ENCODE data around the gene KIAA2012. TPM values are rescaled to one million over a fixed set of nuclear protein-coding genes. Genes with fewer than 3 reads are reported as not detected.
"Not testable (repeated sequence)": the region's sequence is repeated elsewhere in the genome, so short reads cannot be mapped to it uniquely, and the experiment has no call there.

The KIAA2012 gene
- total RNA-seq, 1 experiment from 2014 or later = not detected

- DNase-seq (ENCODE audit: low spot score) = no peak
- in situ Hi-C loops (cut with HindIII; ENCODE audit: low sequenced_read_pairs) = no loop called here
These were observed 62.2 kb downstream of the KIAA2012 start for GRCh38 chr2:202135091-202135874.

- in situ Hi-C loops (cut with HindIII; ENCODE audit: low sequenced_read_pairs); DNase-seq (ENCODE audit: low spot score): not testable (repeated sequence)
These were observed 63.0 kb downstream of the KIAA2012 start for GRCh38 chr2:202136039-202136438.

DNA sequence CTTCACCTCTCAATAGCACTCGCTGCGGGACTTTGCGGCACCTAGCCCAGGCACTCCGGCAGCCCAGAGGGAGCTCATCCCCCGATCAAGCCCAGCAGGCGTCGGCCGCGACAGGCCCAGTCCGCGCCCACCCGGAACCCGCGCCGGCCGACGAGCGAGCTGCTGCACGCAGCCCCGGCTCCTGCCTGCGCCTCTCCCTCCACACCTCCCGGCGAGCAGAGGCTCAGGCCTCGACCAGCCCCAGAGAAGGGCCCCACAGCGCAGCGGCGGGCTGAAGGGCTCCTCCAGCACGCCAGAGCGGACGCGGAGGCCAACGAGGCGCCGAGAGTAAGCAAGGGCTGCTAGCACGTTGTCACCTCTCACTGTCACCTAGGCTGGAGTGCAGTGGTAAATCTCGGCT lies 63.5 kb downstream of the KIAA2012 start:
- no peak for DNase-seq (ENCODE audit: low spot score)
- in situ Hi-C loops (cut with HindIII; ENCODE audit: low sequenced_read_pairs) = no loop called here

- in situ Hi-C loops (cut with HindIII; ENCODE audit: low sequenced_read_pairs) = no loop called here
These were observed 67.6 kb downstream of the KIAA2012 start for GRCh38 chr2:202140522-202141252.

DNA sequence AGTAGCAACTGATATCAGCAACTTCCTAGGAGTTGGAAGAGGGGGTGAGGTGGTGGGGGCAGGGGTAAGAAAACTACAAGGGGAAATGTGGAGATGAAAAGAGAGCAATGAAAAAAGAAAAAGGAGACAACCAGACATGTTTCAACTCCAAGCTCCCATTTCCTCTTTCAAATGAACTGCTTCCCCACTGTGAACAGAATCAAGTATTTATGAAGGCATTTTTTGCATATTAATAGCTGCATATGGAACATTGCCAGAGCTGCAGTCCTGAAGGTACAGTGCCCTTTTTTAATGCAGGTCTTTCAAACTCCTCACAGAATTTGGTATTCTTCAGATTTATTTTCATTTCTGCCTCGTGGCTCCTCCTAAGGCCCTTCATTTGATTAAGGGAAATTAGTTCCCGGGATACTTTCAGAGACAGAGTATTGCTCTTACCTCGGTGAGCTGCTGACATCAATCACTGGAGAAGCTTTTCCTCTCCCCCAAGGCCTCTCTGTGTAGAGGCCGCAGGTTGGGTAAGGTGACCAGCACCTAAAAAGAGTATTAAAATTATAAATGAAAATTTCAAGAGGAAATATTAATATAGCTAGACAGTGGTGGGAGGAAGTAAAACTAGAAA lies 68.4 kb downstream of the KIAA2012 start:
- peak; percentile 29 for DNase-seq (ENCODE audit: low spot score)
- in situ Hi-C loops (cut with HindIII; ENCODE audit: low sequenced_read_pairs) = no loop called here

More at GRCh38 chr2:202140522-202141252, 67.6 kb downstream of the KIAA2012 start:
- no peak for DNase-seq (ENCODE audit: low spot score)

GRCh38 chr2:202142540-202142939 lies 69.5 kb downstream of the KIAA2012 start:
- in situ Hi-C loops (cut with HindIII; ENCODE audit: low sequenced_read_pairs) = no loop called here
- DNase-seq (ENCODE audit: low spot score) = no peak

GRCh38 chr2:202147775-202148174 lies 74.7 kb downstream of the KIAA2012 start:
- DNase-seq (ENCODE audit: low spot score) = peak; percentile 25
- in situ Hi-C loops (cut with HindIII; ENCODE audit: low sequenced_read_pairs) = no loop called here

DNA sequence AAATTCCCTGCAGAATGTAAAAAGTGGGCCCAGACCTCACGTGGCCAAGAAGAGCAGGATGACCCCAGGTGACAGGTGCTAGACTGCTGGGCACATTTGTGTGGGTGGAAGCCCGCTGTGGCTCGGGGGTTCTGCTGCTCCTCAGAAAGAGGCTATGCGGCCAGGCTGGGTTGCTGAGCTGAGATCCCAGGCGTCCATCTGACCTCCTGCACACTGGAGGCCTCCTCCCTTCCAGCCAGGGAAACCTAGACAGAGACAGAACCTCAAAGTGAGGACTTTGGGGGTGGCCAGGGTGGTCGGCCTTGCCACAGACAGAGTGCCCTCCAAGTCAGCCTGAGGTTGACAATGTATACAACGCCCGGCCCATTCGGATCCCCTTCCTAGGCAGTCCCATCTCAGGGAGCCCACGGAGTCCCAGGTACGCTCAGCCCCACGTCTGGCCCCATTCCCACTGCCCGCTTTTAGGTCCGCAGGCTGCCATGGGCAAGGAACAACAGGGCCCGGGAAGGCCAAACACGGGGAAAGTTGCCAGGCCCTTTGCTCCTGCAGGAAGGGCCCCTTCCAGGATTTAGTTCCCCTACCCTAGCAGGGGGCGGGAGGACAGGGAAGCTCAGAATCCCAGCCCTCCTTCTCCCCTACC lies 75.6 kb downstream of the KIAA2012 start:
- peak; percentile 27 for DNase-seq (ENCODE audit: low spot score)
- in situ Hi-C loops (cut with HindIII; ENCODE audit: low sequenced_read_pairs) = no loop called here

- DNase-seq (ENCODE audit: low spot score) = peak; percentile 77
- in situ Hi-C loops (cut with HindIII; ENCODE audit: low sequenced_read_pairs) = no loop called here
These were observed 76.2 kb downstream of the KIAA2012 start for GRCh38 chr2:202149155-202149762.

DNA sequence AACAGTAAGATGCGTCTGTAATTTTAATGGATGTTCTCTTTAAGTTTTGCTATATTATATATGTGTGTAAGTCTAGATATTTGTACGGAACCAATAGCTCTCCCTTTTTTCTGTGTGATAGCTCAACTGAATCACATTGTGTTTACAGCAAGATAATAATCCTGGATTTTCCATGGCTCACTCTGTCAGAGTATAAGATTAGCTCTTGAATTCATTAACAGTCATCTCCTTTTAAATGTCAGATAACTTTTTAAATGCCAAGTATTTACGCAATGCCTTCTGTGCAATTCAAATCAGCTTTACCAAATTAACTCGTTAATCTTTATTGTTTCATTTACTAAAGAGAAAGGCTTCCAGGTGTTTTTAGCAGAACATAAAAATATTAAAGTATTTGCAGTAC lies 76.9 kb downstream of the KIAA2012 start:
- in situ Hi-C loops (cut with HindIII; ENCODE audit: low sequenced_read_pairs) = no loop called here
- no peak for DNase-seq (ENCODE audit: low spot score)

- DNase-seq (ENCODE audit: low spot score) = no peak
- in situ Hi-C loops (cut with HindIII; ENCODE audit: low sequenced_read_pairs) = no loop called here
These were observed 79.2 kb downstream of the KIAA2012 start for GRCh38 chr2:202152104-202152715.

- no peak for DNase-seq (ENCODE audit: low spot score)
- in situ Hi-C loops (cut with HindIII; ENCODE audit: low sequenced_read_pairs) = no loop called here
These were observed 81.6 kb downstream of the KIAA2012 start for GRCh38 chr2:202154613-202155012.

GRCh38 chr2:202157211-202157990 lies 84.3 kb downstream of the KIAA2012 start:
- peak; percentile 53 for DNase-seq (ENCODE audit: low spot score)
- in situ Hi-C loops (cut with HindIII; ENCODE audit: low sequenced_read_pairs) = no loop called here

GRCh38 chr2:202158796-202159195 lies 85.7 kb downstream of the KIAA2012 start:
- in situ Hi-C loops (cut with HindIII; ENCODE audit: low sequenced_read_pairs) = no loop called here
- peak; percentile 84 for DNase-seq (ENCODE audit: low spot score)

- DNase-seq (ENCODE audit: low spot score) = peak; percentile 97
- in situ Hi-C loops (cut with HindIII; ENCODE audit: low sequenced_read_pairs) = no loop called here
These were observed 88.2 kb downstream of the KIAA2012 start for GRCh38 chr2:202161151-202161835.

- DNase-seq (ENCODE audit: low spot score) = no peak
- in situ Hi-C loops (cut with HindIII; ENCODE audit: low sequenced_read_pairs) = no loop called here
These were observed 91.4 kb downstream of the KIAA2012 start for GRCh38 chr2:202164411-202164810.

GRCh38 chr2:202165208-202165607 lies 92.2 kb downstream of the KIAA2012 start:
- in situ Hi-C loops (cut with HindIII; ENCODE audit: low sequenced_read_pairs) = no loop called here

GRCh38 chr2:202165945-202166344 lies 92.9 kb downstream of the KIAA2012 start:
- DNase-seq (ENCODE audit: low spot score) = no peak
- in situ Hi-C loops (cut with HindIII; ENCODE audit: low sequenced_read_pairs) = no loop called here

More at GRCh38 chr2:202165208-202165607, 92.2 kb downstream of the KIAA2012 start:
- DNase-seq (ENCODE audit: low spot score) = no peak
